CD4-positive, alpha-beta T cell treated with Interleukin-17A for 1 hour (primary cell): ENCODE results near the gene RAB31.
"Not testable (repeated sequence)": the region's sequence is repeated elsewhere in the genome, so short reads cannot be mapped to it uniquely, and the experiment has no call there.

Experiments
- DNase-seq: peaks from one replicate; pipeline ENCODE4 v3.0.0-alpha.2; 2020

Gene RAB31

GRCh38 chr18:9898792-9899549 is 190.9 kb downstream of the RAB31 start:
- no peak for DNase-seq

- not testable (repeated sequence) for DNase-seq
Measured at GRCh38 chr18:9899550-9899930, 191.4 kb downstream of the RAB31 start.

GRCh38 chr18:9900699-9901098 is 192.6 kb downstream of the RAB31 start:
- no peak for DNase-seq

- DNase-seq, result no peak
Measured at GRCh38 chr18:9901377-9901776, 193.3 kb downstream of the RAB31 start.

DNA sequence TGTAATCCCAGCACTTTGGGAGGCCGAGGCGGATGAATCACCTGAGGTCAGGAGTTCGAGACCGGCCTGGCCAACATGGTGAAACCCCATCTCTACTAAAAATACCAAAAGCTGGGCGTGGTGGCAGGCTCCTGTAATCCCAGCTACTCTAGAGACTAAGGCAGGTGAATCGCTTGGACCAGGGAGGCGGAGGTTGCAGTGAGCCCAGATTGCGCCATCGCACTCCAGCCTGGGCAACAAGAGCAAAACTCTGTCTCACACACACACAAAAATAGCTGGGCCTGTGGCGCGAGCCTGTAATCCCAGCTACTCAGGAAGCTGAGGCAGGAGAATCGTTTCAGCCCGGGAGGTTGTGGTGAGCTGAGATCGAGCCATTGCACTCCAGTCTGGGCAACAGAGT is 194.2 kb downstream of the RAB31 start:
- DNase-seq, result not testable (repeated sequence)

DNA sequence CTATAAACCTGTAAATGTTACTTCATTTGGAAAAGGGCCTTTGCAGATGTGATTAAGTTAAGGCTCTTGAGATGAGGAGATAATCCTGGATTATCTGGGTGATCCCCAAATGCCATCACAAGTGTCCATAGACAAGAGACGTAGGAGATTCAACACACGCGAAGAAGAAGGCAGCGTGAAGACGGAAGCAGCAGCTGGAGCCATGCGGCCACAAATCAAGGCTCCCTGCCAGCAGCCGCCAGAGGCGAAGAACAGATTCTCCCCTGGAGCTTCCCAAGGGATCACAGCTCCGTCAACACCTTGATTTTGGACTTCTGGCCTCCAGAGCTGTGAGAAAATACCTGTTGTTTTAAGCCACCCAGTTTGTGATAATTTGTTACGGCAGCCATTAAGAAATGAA is 194.7 kb downstream of the RAB31 start:
- DNase-seq, result no peak

GRCh38 chr18:9905401-9905922 is 197.4 kb downstream of the RAB31 start:
- DNase-seq, result no peak

DNA sequence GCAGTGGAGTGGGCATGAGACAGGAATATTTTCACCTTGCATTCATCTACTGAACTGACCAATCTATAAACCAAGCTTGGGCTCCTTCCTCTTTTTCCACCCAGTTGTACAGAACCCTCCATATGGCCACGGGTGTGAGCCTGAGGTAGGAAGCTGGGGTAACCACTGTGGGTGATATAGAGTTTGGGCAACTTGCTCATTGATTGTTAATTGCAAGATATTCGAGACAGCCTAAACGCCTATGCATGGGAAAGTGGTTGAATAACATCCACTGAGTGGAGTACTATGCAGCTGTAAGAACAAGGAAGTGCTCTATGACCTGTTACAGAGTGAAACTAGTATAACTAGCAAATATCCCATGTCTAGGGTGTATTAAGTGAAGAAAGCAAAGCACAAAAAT is 198.4 kb downstream of the RAB31 start:
- no peak for DNase-seq

GRCh38 chr18:9907867-9908266 is 199.8 kb downstream of the RAB31 start:
- no peak for DNase-seq

DNA sequence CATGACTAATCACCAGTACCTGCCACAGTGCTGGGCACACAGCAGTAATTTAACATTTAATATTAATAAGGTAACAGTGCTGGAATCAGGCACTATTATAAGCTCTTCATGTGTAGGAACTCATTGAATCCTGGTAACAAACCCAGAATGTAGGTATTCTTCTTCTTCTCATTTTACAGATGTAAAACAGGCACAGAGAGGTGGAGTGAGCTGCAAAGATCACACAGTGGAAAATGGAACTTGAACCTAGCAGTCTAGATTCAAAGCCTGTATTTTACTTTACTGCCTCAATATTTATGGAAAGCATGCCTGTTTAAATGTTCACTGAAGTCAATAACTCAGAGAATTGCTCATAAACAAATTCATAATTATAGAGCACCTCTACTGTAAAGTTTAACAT is 202.0 kb downstream of the RAB31 start:
- no peak for DNase-seq

- no peak for DNase-seq
Measured at GRCh38 chr18:9910661-9911060, 202.6 kb downstream of the RAB31 start.

GRCh38 chr18:9911226-9911625 is 203.1 kb downstream of the RAB31 start:
- DNase-seq, result no peak
